WTC11 (cell line): ENCODE data around the gene TGM2. TPM values are rescaled to one million over a fixed set of nuclear protein-coding genes. Genes with fewer than 3 reads are reported as not detected.

Experiments used
- ATAC-seq: fragments of 200-7000 bp; cut with Tn5 transposase; 2 replicates; pipeline ENCODE4 v1.10.0; 2021; ENCODE audit warnings: mild to moderate bottlenecking, moderate library complexity
- CTCF ChIA-PET: fragments of 300-600 bp; sonication (Branson Sonifier 250); formaldehyde crosslinking; loops from one replicate; lab custom pipeline; 2021; ENCODE audit warnings: antibody characterized with exemption; lab: Charles Lee
- POLR2A ChIA-PET: fragments of 350-600 bp; sonication (Branson Sonifier 250); formaldehyde crosslinking; loops from one replicate; lab custom pipeline; 2021; ENCODE audit warnings: antibody characterized with exemption; lab: Charles Lee
- DNase-seq: peaks from one replicate; pipeline ENCODE4 v3.0.0; 2021; ENCODE audit warnings: low spot score
- H3K27ac Mint-ChIP-seq: 2 replicates; pipeline ENCODE4 v1.8.0; 2021; ENCODE audit warnings: mixed read lengths
- H3K27me3 Mint-ChIP-seq: 2 replicates; pipeline ENCODE4 v1.8.0; 2021; ENCODE audit warnings: low read depth, mild to moderate bottlenecking, moderate library complexity, mixed read lengths
- H3K36me3 Mint-ChIP-seq: 2 replicates; pipeline ENCODE4 v1.8.0; 2021; ENCODE audit warnings: mixed read lengths
- H3K4me1 Mint-ChIP-seq: 2 replicates; pipeline ENCODE4 v1.8.0; 2022; ENCODE audit warnings: mixed read lengths
- H3K4me3 Mint-ChIP-seq: 2 replicates; pipeline ENCODE4 v1.8.0; 2021; ENCODE audit warnings: mild to moderate bottlenecking, moderate library complexity, mixed read lengths
- H3K9me3 Mint-ChIP-seq: 2 replicates; pipeline ENCODE4 v1.8.0; 2021; ENCODE audit warnings: mixed read lengths
- CBFB ChIP-seq: sonication (generic); formaldehyde crosslinking; IDR thresholded peaks from 2 replicates; pipeline ENCODE4 v1.8.1; 2022; ENCODE audit warnings: mild to moderate bottlenecking, low read depth, missing genetic modification reagents
- CREM ChIP-seq: sonication (generic); formaldehyde crosslinking; IDR thresholded peaks from 2 replicates; pipeline ENCODE4 v1.8.1; 2022; ENCODE audit warnings: mild to moderate bottlenecking, missing genetic modification reagents, moderate library complexity
- ELF4 ChIP-seq: sonication (generic); formaldehyde crosslinking; IDR thresholded peaks from 2 replicates; pipeline ENCODE4 v1.8.1; 2022; ENCODE audit warnings: low read depth, mild to moderate bottlenecking, moderate library complexity, missing genetic modification reagents
- IRF1 ChIP-seq: sonication (generic); formaldehyde crosslinking; IDR thresholded peaks from 2 replicates; pipeline ENCODE4 v1.8.0; 2023; ENCODE audit warnings: missing genetic modification reagents
- JAZF1 ChIP-seq: fragments of 250-450 bp; sonication (Bioruptor Pico); IDR thresholded peaks from 2 replicates; pipeline ENCODE4 v1.9.0; 2021; ENCODE audit warnings: moderate library complexity, mild to moderate bottlenecking, inconsistent platforms
- MXD4 ChIP-seq: fragments of 250-450 bp; sonication (Bioruptor Pico); IDR thresholded peaks from 2 replicates; pipeline ENCODE4 v1.8.0; 2021; ENCODE audit warnings: mild to moderate bottlenecking, moderate library complexity, borderline replicate concordance
- NFE2L1 ChIP-seq: sonication (generic); formaldehyde crosslinking; IDR thresholded peaks from 2 replicates; pipeline ENCODE4 v1.8.1; 2023; ENCODE audit warnings: missing genetic modification reagents
- NR2C2 ChIP-seq: sonication (generic); formaldehyde crosslinking; IDR thresholded peaks from 2 replicates; pipeline ENCODE4 v1.8.0; 2022; ENCODE audit warnings: mild to moderate bottlenecking, missing genetic modification reagents
- OVOL2 ChIP-seq: fragments of 250-450 bp; sonication (Bioruptor Pico); IDR thresholded peaks from 2 replicates; pipeline ENCODE4 v1.9.0; 2021; ENCODE audit warnings: mild to moderate bottlenecking, borderline replicate concordance
- STAT6 ChIP-seq: sonication (generic); formaldehyde crosslinking; conservative IDR thresholded peaks from 2 replicates; pipeline ENCODE4 v1.8.1; 2023; ENCODE audit warnings: mild to moderate bottlenecking, low read depth, missing genetic modification reagents, moderate library complexity
- TP53 ChIP-seq: sonication (generic); formaldehyde crosslinking; IDR thresholded peaks from 2 replicates; pipeline ENCODE4 v1.8.1; 2023; ENCODE audit warnings: mild to moderate bottlenecking, missing genetic modification reagents
- ZBTB21 ChIP-seq: sonication (generic); formaldehyde crosslinking; IDR thresholded peaks from 2 replicates; pipeline ENCODE4 v1.8.1; 2023; ENCODE audit warnings: mild to moderate bottlenecking, missing genetic modification reagents, borderline replicate concordance
- ZNF121 ChIP-seq: sonication (generic); formaldehyde crosslinking; IDR thresholded peaks from 2 replicates; pipeline ENCODE4 v1.8.0; 2023; ENCODE audit warnings: missing genetic modification reagents
- ZNF317 ChIP-seq: sonication (generic); formaldehyde crosslinking; IDR thresholded peaks from 2 replicates; pipeline ENCODE4 v1.8.1; 2023; ENCODE audit warnings: low read depth, mild to moderate bottlenecking, moderate library complexity, missing genetic modification reagents, borderline replicate concordance
- total RNA-seq: library from RNA; stranded (reverse); gene quantifications from 3 replicates; pipeline ENCODE4 v1.2.3, GENCODE V29; 2021
- TF ChIP-seq, protein P1 (sequence below): fragments of 250-450 bp; sonication (Bioruptor Pico); IDR thresholded peaks from 2 replicates; pipeline ENCODE4 v1.9.0; 2021; ENCODE audit warnings: moderate library complexity, mild to moderate bottlenecking, inconsistent platforms, borderline replicate concordance
- TF ChIP-seq, protein P2 (sequence below): fragments of 250-450 bp; sonication (Bioruptor Pico); IDR thresholded peaks from 2 replicates; pipeline ENCODE4 v1.9.0; 2021; ENCODE audit warnings: mild to moderate bottlenecking, borderline replicate concordance
- TF ChIP-seq, protein P3 (sequence below): fragments of 250-450 bp; sonication (Bioruptor Pico); IDR thresholded peaks from 2 replicates; pipeline ENCODE4 v1.9.0; 2021; ENCODE audit warnings: mild to moderate bottlenecking
- TF ChIP-seq, protein P4 (sequence below): sonication (generic); formaldehyde crosslinking; IDR thresholded peaks from 2 replicates; pipeline ENCODE4 v1.8.1; 2023; ENCODE audit warnings: mild to moderate bottlenecking, missing genetic modification reagents, moderate library complexity

The TGM2 gene
- total RNA-seq, 1 experiment from 2014 or later: 1.5 TPM

- ChIA-PET POLR2A (no interaction called here), CTCF (no interaction called here)
- H3K27ac Mint-ChIP-seq: no peak overlapping the region
- H3K36me3 Mint-ChIP-seq: no peaks in the 10 kb centered on the region
- peaks cover 21% of the 10 kb centered on the region for H3K9me3 Mint-ChIP-seq
- ATAC-seq: no peak
- H3K27me3 Mint-ChIP-seq: no peaks in the 10 kb centered on the region; the same call in 1 of the 2 replicates
- DNase-seq: no peak
- TF ChIP-seq, protein P1, sequence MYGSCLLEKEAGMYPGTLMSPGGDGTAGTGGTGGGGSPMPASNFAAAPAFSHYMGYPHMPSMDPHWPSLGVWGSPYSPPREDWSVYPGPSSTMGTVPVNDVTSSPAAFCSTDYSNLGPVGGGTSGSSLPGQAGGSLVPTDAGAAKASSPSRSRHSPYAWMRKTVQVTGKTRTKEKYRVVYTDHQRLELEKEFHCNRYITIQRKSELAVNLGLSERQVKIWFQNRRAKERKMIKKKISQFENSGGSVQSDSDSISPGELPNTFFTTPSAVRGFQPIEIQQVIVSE: no peak
- TF ChIP-seq OVOL2 (CRISPR knock-in tag) (no peak), IRF1 (CRISPR knock-in tag) (no peak), ZNF121 (CRISPR knock-in tag) (no peak), STAT6 (CRISPR knock-in tag) (no peak), CREM (CRISPR knock-in tag) (no peak), MXD4 (CRISPR knock-in tag) (no peak), ZBTB21 (no peak), ZNF317 (no peak), JAZF1 (CRISPR knock-in tag) (no peak), NFE2L1 (CRISPR knock-in tag) (no peak), CBFB (CRISPR knock-in tag) (no peak), NR2C2 (CRISPR knock-in tag) (no peak), ELF4 (no peak), TP53 (CRISPR knock-in tag) (no peak)
- TF ChIP-seq, protein P2, sequence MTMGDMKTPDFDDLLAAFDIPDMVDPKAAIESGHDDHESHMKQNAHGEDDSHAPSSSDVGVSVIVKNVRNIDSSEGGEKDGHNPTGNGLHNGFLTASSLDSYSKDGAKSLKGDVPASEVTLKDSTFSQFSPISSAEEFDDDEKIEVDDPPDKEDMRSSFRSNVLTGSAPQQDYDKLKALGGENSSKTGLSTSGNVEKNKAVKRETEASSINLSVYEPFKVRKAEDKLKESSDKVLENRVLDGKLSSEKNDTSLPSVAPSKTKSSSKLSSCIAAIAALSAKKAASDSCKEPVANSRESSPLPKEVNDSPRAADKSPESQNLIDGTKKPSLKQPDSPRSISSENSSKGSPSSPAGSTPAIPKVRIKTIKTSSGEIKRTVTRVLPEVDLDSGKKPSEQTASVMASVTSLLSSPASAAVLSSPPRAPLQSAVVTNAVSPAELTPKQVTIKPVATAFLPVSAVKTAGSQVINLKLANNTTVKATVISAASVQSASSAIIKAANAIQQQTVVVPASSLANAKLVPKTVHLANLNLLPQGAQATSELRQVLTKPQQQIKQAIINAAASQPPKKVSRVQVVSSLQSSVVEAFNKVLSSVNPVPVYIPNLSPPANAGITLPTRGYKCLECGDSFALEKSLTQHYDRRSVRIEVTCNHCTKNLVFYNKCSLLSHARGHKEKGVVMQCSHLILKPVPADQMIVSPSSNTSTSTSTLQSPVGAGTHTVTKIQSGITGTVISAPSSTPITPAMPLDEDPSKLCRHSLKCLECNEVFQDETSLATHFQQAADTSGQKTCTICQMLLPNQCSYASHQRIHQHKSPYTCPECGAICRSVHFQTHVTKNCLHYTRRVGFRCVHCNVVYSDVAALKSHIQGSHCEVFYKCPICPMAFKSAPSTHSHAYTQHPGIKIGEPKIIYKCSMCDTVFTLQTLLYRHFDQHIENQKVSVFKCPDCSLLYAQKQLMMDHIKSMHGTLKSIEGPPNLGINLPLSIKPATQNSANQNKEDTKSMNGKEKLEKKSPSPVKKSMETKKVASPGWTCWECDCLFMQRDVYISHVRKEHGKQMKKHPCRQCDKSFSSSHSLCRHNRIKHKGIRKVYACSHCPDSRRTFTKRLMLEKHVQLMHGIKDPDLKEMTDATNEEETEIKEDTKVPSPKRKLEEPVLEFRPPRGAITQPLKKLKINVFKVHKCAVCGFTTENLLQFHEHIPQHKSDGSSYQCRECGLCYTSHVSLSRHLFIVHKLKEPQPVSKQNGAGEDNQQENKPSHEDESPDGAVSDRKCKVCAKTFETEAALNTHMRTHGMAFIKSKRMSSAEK: no peak
- TF ChIP-seq, protein P3, sequence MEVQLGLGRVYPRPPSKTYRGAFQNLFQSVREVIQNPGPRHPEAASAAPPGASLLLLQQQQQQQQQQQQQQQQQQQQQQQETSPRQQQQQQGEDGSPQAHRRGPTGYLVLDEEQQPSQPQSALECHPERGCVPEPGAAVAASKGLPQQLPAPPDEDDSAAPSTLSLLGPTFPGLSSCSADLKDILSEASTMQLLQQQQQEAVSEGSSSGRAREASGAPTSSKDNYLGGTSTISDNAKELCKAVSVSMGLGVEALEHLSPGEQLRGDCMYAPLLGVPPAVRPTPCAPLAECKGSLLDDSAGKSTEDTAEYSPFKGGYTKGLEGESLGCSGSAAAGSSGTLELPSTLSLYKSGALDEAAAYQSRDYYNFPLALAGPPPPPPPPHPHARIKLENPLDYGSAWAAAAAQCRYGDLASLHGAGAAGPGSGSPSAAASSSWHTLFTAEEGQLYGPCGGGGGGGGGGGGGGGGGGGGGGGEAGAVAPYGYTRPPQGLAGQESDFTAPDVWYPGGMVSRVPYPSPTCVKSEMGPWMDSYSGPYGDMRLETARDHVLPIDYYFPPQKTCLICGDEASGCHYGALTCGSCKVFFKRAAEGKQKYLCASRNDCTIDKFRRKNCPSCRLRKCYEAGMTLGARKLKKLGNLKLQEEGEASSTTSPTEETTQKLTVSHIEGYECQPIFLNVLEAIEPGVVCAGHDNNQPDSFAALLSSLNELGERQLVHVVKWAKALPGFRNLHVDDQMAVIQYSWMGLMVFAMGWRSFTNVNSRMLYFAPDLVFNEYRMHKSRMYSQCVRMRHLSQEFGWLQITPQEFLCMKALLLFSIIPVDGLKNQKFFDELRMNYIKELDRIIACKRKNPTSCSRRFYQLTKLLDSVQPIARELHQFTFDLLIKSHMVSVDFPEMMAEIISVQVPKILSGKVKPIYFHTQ: no peak
- TF ChIP-seq, protein P4, sequence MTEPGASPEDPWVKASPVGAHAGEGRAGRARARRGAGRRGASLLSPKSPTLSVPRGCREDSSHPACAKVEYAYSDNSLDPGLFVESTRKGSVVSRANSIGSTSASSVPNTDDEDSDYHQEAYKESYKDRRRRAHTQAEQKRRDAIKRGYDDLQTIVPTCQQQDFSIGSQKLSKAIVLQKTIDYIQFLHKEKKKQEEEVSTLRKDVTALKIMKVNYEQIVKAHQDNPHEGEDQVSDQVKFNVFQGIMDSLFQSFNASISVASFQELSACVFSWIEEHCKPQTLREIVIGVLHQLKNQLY (CRISPR knock-in tag): no peak
- H3K4me1 Mint-ChIP-seq: no peaks in the 10 kb centered on the region
- H3K4me3 Mint-ChIP-seq: no peak overlapping the region
Measured at GRCh38 chr20:38180781-38181180, 15.7 kb upstream of the TGM2 start.
